ENCODE data around the gene PHF1. TPM values are rescaled to one million over a fixed set of nuclear protein-coding genes. Genes with fewer than 3 reads are reported as not detected.
A peak's percentile ranks its signal among the peaks of the same experiment; 100 is the strongest.

The PHF1 gene
- total and polyA plus RNA-seq, 4 donors: 7.2 to 13.5 (median 11.5) TPM

- TF ChIP-seq MAX (IDR thresholded peaks at IDR 0.05) (no peak), RXRA (IDR thresholded peaks at IDR 0.05) (no peak), HNF4A (conservative IDR thresholded peaks at IDR 0.05) (no peak)
Measured at GRCh38 chr6:33429750-33430052, 18.9 kb downstream of the PHF1 start (continued).

DNA sequence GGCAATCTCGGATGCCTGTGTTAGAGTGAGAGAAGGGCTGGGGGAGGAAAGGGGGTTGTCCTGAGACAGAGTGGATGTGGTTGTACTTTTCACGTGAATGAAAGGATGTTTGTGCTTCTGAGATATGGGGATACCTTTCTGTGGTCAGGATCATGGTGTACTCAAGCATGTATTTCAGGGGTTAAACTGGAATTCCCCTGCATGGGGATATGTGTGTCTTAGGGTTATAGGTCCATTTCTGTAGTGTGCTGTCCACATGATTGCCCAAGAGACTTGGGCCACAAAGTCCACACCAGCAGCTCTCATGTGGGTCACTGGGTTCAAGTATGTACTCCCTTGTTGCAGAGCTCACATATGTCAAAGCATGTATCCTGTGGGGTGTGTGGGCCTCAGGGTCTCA is 19.5 kb downstream of the PHF1 start:
- H3K27me3 ChIP-seq (ENCODE audit: control insufficient read depth in 4 of 4, insufficient read depth in 4 of 4, low read length in 3 of 4): no peaks in the 10 kb centered on the region
- no peak overlapping the region for H3K9ac ChIP-seq (ENCODE audit: low read depth in 1 of 2, low read length in 2 of 2)
- WGBS: 54% methylated on average over 2 of the region's 2 CpGs
- no peak overlapping the region for H3K4me3 ChIP-seq (ENCODE audit: low read depth in 1 of 3, low read length in 3 of 3)
- DNase-seq (ENCODE audit: low spot score): no peak
- no peaks in the 10 kb centered on the region for H3K36me3 ChIP-seq (ENCODE audit: control insufficient read depth in 4 of 4, insufficient read depth in 3 of 4, low read depth in 1 of 4, low read length in 3 of 4)
- no peak overlapping the region for H3K27ac ChIP-seq (ENCODE audit: low read depth in 1 of 2, low read length in 2 of 2)
- peak; percentile 73 to 88 for TF ChIP-seq HNF4A (conservative IDR thresholded peaks at IDR 0.05)
- no peak for TF ChIP-seq ATF3 (IDR thresholded peaks at IDR 0.05)
- TF ChIP-seq RXRA (IDR thresholded peaks at IDR 0.05): peak; percentile 31 to 54
- TF ChIP-seq YY1 (IDR thresholded peaks at IDR 0.05): no peak
- peak; percentile 45 for TF ChIP-seq HNF4G (IDR thresholded peaks at IDR 0.05)
- TF ChIP-seq NR2F2 (IDR thresholded peaks at IDR 0.05): no peak
- peak; percentile 51 for TF ChIP-seq SP1 (IDR thresholded peaks at IDR 0.05)
- TF ChIP-seq EGR1 (IDR thresholded peaks at IDR 0.05; ENCODE audit: low read depth in 2 of 2): no peak
- TF ChIP-seq JUND (IDR thresholded peaks at IDR 0.05): peak in 1 of 2 donors; percentile 34
- TF ChIP-seq, protein P1, sequence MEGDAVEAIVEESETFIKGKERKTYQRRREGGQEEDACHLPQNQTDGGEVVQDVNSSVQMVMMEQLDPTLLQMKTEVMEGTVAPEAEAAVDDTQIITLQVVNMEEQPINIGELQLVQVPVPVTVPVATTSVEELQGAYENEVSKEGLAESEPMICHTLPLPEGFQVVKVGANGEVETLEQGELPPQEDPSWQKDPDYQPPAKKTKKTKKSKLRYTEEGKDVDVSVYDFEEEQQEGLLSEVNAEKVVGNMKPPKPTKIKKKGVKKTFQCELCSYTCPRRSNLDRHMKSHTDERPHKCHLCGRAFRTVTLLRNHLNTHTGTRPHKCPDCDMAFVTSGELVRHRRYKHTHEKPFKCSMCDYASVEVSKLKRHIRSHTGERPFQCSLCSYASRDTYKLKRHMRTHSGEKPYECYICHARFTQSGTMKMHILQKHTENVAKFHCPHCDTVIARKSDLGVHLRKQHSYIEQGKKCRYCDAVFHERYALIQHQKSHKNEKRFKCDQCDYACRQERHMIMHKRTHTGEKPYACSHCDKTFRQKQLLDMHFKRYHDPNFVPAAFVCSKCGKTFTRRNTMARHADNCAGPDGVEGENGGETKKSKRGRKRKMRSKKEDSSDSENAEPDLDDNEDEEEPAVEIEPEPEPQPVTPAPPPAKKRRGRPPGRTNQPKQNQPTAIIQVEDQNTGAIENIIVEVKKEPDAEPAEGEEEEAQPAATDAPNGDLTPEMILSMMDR (IDR thresholded peaks at IDR 0.05; ENCODE audit: low read depth, low read length, missing input control): no peak
- no peak for TF ChIP-seq FOXA2 (IDR thresholded peaks at IDR 0.05)
- H3K4me1 ChIP-seq (ENCODE audit: control insufficient read depth in 4 of 4, insufficient read depth in 4 of 4, low read length in 3 of 4): peaks cover 8 to 44% (median 22%) of the 10 kb centered on the region in 4 donors
- H3K9me3 ChIP-seq (ENCODE audit: control insufficient read depth in 4 of 4, low read length in 3 of 4): no peaks in the 10 kb centered on the region

GRCh38 chr6:33430991-33431879 is 20.4 kb downstream of the PHF1 start:
- Histone ChIP-seq H3K4me1 (ENCODE audit: control insufficient read depth in 4 of 4, insufficient read depth in 4 of 4, low read length in 3 of 4) (peaks cover 8 to 40% (median 22%) of the 10 kb centered on the region in 4 donors), H3K27me3 (ENCODE audit: control insufficient read depth in 4 of 4, insufficient read depth in 4 of 4, low read length in 3 of 4) (no peaks in the 10 kb centered on the region), H3K9ac (ENCODE audit: low read depth in 1 of 2, low read length in 2 of 2) (no peak overlapping the region), H3K9me3 (ENCODE audit: control insufficient read depth in 4 of 4, low read length in 3 of 4) (no peaks in the 10 kb centered on the region), H3K27ac (ENCODE audit: low read depth in 1 of 2, low read length in 2 of 2) (peak overlapping the region in 1 of 2 donors; percentile 8), H3K4me3 (ENCODE audit: low read depth in 1 of 3, low read length in 3 of 3) (no peak overlapping the region), H3K36me3 (ENCODE audit: control insufficient read depth in 4 of 4, insufficient read depth in 3 of 4, low read depth in 1 of 4, low read length in 3 of 4) (peaks cover 0 to 3% (median 0%) of the 10 kb centered on the region in 4 donors)
- TF ChIP-seq ZBTB33 (IDR thresholded peaks at IDR 0.05) (no peak), FOXA1 (IDR thresholded peaks at IDR 0.05) (no peak), SP1 (IDR thresholded peaks at IDR 0.05) (no peak), RXRA (IDR thresholded peaks at IDR 0.05) (no peak), HNF4A (conservative IDR thresholded peaks at IDR 0.05) (no peak), TAF1 (conservative IDR thresholded peaks at IDR 0.05) (no peak), YY1 (IDR thresholded peaks at IDR 0.05) (no peak), MAX (IDR thresholded peaks at IDR 0.05) (no peak)
- WGBS: 44% methylated on average over 12 of the region's 12 CpGs
- DNase-seq (ENCODE audit: low spot score): peak; percentile 68

All from liver (tissue), 9 donors.